ENCODE data around the gene MIEF1.

- TF ChIP-seq ZFP30 (CRISPR knock-in tag; IDR thresholded peaks at IDR 0.05): no peak
- no peak for TF ChIP-seq BACH2 (CRISPR knock-in tag; IDR thresholded peaks at IDR 0.05; ENCODE audit: borderline replicate concordance)
- TF ChIP-seq ZC3H10 (CRISPR knock-in tag; IDR thresholded peaks at IDR 0.05): no peak
- no peak for TF ChIP-seq ISL1 (CRISPR knock-in tag; IDR thresholded peaks at IDR 0.05)
- TF ChIP-seq CREB5 (CRISPR knock-in tag; IDR thresholded peaks at IDR 0.05; ENCODE audit: low read depth): no peak
- TF ChIP-seq PPARA (CRISPR knock-in tag; IDR thresholded peaks at IDR 0.05; ENCODE audit: borderline replicate concordance): no peak
- no peak for TF ChIP-seq PATZ1 (CRISPR knock-in tag; IDR thresholded peaks at IDR 0.05; ENCODE audit: borderline replicate concordance)
- no peak for TF ChIP-seq TOX (CRISPR knock-in tag; IDR thresholded peaks at IDR 0.05; ENCODE audit: borderline replicate concordance)
- TF ChIP-seq ZFP3 (CRISPR knock-in tag; IDR thresholded peaks at IDR 0.05): no peak
- no peak for TF ChIP-seq ARNTL (CRISPR knock-in tag; IDR thresholded peaks at IDR 0.05; ENCODE audit: borderline replicate concordance, low read depth)
- no peak for TF ChIP-seq CSRNP3 (CRISPR knock-in tag; IDR thresholded peaks at IDR 0.05)
Measured at GRCh38 chr22:39496131-39496838, 5.8 kb upstream of the MIEF1 start.

Data from SK-N-SH treated with all-trans-retinoic acid at 6 μM for 48 hours (cell line).